Activated CD4-positive, alpha-beta T cell treated with anti-CD3 and anti-CD28 coated beads, Interleukin-2, amount 50 U/mL, for 24 hours (primary cell): Measurements from ENCODE around the gene PLD1.
"Not testable (repeated sequence)": the region's sequence is repeated elsewhere in the genome, so short reads cannot be mapped to it uniquely, and the experiment has no call there.

Experiments
- DNase-seq, 2 donors: peaks; one replicate each; pipeline ENCODE4 v3.0.0-alpha.2; 2020; ENCODE audit warnings: low read depth in 1 of 2, low spot score in 1 of 2

PLD1 gene

DNA sequence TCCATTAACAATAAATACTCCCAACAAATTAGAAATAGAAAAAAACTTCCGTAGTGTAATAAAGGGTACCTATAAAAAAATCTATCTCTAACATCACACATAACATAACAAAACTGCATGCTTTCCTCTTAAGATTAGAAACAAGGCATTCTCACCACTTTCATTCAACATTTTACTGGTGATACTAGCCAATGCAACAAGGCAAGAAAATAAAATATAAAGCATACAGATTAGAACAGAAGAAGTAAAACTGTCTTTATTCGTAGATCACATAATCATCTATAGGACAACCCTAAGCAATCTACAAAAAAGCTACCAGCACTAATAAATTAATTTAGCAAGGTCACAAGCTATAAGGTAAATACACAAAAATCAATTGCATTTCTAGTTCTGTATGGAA, 107.1 kb downstream of the PLD1 start:
- no peak for DNase-seq

DNA sequence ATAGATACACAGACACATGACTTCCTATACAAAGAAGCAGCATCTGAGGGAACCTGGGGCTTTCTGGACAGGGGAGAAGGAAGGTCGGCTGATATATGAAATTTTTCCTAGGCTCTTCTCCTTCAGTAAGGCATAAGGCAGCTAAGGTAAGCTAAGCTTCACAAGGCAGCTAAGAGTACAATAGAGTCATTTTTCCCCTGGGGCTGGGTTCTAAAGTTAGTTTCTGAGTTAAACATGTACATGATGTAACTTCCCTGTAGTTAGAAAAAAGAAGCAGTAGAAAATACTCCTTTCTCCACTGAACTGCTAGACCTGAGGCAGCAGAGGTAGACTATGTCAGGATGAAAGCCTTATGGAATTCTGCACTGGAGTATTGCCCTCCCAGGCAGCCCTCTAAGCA, 109.6 kb downstream of the PLD1 start:
- DNase-seq = no peak

DNA sequence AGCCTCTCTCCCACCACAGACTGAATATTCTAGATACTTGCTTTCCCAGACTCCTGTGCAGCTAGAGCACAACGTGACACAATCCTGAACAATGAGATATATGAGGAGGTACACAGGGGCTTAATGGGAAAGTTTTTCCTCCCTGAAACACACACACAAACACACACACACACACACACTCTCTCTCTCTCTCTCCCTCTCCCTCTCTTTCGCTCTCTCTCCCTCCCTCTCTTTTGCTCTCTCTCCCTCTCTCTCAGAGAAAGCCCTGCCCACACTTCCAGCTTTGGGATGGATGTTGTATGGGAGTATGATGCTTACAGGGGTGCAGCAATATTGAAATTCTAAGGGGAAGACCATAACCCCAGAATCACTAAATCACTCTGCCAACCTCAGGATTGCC, 110.1 kb downstream of the PLD1 start:
- DNase-seq = no peak

DNA sequence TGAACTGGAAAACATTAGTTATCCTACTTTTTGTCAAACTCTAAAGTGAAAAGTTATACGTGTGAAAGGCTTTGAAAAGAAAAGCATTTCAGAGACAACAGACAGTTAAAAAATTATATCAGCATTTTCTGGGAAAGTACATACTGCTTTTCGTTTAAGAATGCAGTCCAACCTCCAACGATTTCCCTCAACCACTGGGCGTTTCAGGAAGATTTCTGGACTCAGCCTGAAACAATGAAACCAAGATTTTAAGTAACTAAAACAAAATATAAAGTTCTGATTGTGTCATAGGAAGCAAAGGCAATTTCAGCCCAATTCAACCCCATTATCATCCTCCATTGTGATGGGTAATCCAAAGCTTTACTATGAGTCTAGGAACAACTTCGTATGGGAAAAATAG, 110.7 kb downstream of the PLD1 start:
- DNase-seq = no peak

DNA sequence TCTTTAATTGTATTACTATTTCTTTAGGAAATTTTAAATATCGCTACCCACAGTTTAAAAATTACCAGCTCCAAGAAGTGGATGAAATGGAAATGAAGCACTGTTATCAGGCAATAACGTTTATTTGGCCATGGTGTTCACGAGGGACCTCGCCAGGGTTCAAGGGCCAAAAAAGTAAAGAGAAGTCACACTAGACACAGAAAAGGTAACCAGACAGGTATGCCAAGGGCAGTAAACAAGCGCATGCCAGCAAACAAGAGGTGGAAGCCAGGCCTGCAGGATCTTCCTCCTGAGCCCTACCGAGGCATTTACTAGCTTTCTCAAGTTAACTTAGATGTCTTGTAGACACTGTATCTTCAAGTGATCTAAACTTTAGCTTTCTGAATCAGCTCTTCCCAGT, 113.5 kb downstream of the PLD1 start:
- DNase-seq = no peak

DNA sequence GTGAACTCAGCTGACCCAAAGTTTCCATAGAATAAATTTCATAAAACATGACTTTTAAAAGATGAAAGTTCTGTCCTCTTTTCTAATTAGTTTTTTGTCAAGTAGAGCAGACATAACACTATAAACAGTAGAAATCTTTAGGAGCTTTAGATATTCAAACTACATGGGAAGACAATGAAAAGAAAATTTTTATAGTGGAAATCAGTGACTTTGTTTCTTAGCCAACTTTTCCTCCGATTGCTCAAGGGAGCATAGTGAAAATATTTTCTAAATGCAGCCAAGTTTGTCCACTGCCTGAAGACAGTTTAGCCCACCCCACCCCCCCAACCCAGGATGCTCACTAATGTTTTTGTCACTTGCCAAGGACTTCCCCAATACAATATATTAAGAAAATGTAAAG, 114.9 kb downstream of the PLD1 start:
- no peak for DNase-seq

DNA sequence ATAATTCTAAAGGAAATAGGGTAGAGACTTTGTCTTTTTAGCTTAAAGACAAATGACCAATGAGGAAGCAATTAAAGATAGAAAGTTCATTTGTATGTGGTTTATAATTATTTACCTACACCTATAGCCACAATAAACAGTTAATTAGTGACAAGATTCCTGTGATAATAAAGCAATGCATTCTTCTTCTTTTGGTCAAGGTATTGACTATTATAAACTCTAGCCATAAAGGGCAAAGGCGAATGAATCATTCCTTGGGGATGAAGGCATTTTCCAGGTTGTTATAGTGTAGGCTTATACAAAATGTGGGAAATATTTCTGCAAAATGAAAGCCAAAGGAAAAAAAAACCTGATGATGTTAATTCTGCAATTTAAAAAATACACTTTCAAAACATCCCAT, 115.4 kb downstream of the PLD1 start:
- no peak for DNase-seq

DNA sequence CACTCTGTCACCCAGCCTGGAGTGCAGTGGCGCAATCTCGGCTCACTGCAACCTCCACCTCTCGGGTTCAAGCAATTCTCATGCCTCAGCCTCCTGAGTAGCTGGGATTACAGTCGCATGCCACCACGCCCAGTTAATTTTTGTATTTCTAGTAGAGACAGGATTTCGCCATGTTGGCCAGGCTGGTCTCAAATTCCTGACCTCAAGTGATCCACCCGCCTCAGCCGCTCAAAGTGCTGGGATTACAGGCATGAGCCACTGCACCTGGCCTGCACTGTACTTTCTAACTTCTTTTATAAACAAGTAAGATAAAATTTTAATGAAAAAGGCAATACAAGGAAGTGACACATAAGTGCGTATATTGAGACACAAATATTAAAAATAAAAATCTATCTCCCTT, 117.7 kb downstream of the PLD1 start:
- not testable (repeated sequence) for DNase-seq

DNA sequence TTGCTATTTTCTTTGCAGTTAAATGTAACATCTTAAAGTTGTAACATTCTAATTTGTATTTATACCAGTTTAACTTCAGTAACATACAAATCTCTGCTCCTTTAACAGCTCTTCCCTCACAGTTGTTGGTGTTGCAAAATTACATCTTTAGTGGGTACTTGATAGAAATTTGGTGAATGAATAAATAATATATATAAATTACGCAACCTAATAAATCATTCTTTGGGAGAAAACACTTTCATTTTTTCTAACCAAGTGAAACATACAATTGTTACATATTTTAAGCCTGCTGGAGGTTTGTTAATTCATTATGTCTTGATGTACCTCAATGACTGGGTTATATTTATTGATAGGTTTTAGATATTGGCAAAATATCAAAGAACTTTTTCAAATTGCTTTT, 118.8 kb downstream of the PLD1 start:
- DNase-seq = no peak

DNA sequence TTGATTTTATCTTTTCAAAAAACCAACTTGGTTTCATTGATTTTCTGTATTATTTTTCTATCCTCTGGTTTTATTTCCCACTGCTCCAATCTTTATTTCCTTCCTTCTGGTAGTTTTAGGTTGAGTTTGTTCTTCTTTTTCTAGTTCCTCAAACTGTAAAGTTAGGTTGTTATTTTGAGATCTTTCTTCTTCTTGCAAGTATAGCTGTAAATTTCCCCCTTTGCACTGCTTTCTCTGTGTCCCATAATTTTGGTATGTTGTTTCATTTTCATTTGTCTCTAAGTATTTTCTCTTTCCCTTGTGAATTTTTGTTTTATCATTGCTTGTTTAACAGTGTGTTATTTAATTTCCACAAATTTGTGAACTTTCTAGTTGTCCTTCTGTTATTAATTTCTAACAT, 120.0 kb downstream of the PLD1 start:
- no peak for DNase-seq

DNA sequence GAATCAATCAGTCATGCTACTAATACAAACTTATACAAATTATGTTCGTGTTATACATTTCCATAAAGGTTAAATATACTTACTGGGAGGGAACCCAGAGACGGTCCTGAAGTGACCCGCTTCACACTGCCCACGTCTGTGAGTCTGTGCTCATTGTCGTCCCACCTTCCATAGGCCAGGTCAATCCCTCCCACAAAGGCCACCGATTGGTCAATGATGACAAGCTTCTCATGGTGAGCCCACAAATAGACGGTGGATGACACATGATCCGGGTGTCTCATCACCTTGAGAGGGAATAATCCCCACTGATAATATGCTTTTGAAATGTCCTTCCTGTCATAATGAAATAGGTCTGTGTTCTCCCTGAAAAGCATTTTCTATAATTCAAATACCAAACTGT, 121.7 kb downstream of the PLD1 start:
- DNase-seq = no peak

DNA sequence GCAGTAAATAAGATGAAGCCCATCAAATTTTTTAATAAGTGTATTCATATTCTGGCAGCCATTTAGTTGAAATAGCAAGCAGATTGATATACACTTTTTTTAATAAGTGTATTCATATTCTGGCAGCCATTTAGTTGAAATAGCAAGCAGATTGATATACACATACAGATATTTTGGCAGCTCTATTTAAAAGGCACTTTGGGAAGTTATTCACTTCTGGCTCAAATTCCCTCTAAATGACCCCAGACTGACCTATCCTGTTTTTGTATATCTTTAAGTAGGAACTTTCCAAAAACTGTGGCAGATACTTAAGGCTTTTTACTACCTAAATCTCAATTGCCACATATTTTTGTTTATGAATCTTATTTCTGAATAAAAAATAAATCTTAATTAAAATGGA, 122.3 kb downstream of the PLD1 start:
- no peak for DNase-seq

DNA sequence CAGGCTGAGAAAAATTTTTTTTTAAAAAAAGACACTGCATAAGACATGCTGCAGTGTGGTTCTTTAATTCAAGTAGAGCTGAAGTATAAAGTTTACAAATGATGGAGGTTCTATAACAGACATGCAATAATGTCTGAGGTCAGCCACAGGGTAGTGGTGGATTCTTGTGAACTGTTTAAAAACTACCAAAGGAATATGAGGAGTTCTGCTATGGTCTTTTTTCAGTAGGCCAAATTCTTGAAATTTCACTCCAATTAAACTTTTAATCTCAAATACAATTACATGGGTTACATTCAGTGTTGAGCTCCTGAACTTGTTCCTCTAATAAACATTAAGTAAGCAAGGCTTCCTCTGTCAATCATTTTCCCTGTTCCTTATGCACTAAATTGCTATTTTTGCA, 122.7 kb downstream of the PLD1 start:
- DNase-seq = no peak

DNA sequence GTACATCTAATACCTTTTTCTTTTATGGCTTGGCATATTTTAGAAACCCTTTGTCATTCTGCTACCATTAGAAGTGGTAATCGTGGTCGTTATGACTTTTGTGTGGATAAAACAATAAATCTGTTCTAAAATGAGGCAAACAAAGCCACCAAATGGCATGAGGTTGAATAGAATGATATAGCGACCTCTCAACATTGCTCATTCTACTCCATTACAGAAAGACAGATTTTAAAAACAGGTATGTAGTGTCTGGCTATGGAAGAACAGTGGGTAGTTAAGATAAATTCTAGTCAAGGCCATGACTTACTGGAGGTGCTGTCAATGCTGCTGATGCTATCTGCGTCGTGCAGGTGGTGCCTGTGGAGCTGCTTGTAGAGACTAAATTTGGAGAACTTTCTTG, 123.2 kb downstream of the PLD1 start:
- DNase-seq = no peak

DNA sequence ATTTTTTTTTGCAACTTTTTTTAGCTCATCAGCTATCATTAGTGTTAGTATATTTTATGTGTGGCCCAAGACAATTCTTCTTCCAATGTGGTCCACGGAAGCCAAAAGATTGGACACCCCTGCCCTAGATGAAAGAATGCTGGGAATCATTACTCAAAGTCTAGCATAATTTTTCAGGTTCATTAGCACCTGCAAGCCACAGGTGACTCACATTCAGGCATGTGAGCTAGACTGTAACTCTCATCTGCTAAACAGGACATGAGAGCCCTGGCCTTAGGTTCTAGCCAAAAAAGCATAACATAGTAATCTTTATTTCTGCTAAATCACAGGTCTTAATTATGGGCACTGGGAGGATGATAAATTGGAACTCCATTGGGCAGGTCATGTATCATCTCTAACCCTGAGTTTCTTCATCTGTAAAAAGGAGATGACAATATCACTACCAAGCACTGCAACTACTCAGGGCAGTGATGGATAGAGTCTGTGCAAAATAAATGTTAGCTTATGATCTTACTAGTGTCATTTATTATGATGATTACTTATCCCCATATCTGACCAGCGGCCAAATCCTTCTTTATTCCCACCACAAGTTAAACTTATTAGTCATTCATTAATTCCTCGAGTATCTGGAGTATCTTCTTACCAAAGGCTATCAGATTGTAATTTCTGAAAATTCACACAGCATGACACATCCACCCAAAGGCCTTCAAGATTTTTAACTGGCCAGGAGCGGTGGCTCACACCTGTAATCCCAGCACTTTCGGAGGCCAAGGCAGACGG, 125.0 kb downstream of the PLD1 start:
- DNase-seq = no peak

DNA sequence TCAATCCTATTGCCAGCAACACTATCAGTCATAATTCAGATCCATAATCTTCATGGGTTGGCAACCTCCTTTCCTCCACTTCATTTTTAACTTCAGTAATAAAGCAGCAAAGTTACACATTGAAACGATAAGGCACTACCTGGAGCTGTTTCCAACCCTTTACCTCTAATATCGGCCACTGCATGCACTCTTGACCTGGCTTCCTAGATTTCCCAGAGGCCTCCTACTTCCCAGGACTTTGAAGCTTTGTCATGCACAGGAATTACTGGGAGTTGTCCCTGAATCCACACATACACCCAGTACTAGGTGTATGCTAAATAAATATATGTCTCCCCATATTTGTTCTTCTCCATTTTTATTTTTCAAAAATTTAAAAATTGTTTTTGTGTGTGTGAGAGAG, 126.1 kb downstream of the PLD1 start:
- DNase-seq = no peak

DNA sequence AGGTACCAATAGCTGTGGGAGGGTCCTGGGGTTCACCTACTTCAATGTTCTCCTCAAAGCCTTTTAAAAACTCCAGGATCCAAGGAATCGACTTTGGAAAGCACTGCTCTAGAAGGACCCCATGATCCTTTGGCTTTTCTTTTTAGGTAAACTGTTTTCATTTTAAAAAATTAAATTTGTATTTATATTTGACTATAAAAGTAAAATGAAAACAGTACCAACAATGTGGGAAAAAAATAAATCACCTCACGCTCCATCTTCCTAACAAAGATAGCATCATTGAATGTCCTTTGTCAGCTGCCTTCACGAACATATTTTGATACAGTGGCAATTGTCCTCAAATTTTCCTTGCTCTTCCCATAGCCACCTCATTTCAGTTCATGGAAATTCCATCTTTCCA, 127.5 kb downstream of the PLD1 start:
- DNase-seq = no peak

DNA sequence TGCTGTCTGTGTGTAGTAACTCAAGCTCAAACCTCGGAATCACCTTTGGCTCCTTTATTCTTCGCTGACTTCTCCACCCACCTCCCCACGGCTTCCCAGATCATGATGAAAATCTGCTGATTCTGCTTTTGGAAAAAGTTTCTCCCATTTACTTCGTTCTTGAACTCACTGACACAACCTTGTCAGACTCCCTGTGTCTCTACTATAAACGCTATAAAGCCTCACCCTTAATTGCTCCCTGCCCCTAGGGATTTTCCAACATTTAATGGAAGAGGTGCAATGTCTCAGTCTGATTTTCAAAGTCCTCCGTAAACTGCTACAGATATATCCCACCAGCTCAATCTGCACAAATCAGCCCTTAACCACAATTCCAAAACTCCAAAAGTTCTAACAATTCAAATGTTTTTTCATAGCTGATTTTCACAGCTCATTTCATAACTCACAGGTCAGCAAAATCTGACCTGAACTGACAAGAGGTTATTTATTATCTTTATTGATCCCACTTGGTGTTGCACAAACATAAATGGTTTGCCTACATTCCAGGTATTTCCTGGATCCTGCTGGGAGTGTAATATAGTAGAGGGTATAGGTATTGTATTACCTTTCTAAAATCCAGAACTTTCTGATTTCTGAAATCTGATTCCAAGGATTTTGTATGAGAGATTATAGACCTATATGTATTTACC, 129.4 kb downstream of the PLD1 start:
- DNase-seq = no peak

DNA sequence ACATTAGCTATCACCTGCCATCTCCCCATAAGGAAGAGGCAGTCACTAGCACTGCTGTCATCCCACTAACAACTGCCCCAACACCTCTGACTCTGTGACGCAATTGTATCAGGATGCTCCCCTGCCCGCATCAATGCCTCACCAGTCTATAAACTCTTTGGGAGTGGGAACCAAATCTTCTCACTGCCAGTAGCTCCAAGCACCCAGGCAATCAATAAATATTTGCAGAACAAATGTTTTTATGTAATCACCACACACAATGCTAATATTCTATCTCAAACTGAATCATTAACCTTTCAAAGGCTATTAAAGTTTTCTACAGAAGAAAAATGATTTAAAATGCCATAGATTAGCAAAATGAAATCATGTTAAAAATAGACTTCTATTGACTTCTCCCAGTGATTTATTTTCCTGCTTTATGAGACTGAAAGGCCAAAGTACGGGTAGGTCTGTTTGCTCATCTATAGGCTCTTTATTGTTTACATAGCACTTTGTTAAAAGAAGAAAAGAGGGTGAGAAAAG, 131.3 kb downstream of the PLD1 start:
- DNase-seq = no peak

DNA sequence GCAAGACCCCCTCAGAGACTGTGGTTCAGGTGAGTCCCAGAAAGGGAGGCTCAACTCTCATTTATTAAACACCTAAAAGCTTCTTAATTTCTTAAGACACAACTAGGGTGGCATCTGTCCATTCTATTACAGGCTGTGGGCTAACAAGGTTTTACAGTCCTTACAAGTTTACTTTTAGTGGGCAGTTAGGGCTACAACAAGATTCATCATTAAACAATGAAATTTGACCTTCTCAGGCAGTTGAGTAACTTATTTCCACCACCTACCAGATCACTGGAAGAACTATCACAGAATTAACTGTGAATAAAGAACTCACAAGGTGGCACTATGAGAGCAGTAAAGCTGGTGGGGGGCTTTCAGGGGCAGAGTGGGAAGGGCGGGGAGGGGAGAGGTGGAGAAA, 132.6 kb downstream of the PLD1 start:
- no peak for DNase-seq

DNA sequence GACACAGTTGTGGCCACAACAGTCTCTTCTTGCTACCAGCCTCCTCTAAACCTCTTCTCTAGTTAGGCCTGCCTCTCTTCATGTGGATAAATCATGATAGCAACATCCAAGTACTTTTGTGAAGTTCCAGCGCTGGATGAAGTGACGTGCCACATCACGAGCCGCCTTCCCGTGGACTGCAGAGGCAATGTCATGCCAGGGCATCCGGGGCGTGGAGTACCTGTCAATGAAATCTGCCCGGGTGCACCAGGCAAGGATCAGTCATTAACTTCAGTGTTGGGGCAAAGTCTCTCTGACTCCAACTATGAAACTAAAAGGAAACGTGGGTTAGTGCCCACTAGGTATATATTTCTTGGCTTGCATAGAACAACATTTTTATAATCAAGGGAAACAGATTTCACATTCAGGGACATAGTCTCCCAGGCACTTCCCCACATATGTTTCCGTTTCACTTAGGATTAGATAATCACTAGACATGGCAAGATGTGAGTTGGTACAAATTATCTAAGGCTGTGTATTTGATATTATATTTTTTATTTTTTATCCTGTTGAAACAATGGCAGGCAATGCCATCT, 133.6 kb downstream of the PLD1 start:
- DNase-seq = no peak

DNA sequence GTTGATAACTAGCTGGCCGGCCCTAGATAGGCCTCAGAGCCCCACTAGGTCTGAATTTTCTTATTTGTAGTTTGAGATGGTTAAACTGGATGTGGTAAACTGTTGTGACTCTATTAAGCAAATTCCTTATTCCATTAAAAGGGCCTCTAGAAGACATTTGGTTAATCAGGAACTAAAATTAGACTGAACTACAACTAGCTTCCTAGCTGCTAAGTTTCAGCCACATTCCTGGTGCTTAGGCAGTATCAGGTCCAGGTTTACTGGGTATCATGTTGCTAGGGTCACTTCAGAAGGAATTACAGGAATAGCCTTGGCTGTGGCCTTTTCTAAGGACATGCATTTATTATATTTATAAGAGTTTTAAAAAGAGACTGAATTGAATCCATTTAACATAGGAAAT, 136.3 kb downstream of the PLD1 start:
- no peak for DNase-seq
